HG02973 (cell line): ENCODE results near the gene MRPL2.

Source experiments
- ATAC-seq: cut with Tn5 transposase; IDR thresholded peaks from one replicate; pipeline ENCODE4 v1.9.1; 2021; ENCODE audit warnings: moderate library complexity; ENCODE audit not compliant: unreplicated experiment

Gene MRPL2

DNA sequence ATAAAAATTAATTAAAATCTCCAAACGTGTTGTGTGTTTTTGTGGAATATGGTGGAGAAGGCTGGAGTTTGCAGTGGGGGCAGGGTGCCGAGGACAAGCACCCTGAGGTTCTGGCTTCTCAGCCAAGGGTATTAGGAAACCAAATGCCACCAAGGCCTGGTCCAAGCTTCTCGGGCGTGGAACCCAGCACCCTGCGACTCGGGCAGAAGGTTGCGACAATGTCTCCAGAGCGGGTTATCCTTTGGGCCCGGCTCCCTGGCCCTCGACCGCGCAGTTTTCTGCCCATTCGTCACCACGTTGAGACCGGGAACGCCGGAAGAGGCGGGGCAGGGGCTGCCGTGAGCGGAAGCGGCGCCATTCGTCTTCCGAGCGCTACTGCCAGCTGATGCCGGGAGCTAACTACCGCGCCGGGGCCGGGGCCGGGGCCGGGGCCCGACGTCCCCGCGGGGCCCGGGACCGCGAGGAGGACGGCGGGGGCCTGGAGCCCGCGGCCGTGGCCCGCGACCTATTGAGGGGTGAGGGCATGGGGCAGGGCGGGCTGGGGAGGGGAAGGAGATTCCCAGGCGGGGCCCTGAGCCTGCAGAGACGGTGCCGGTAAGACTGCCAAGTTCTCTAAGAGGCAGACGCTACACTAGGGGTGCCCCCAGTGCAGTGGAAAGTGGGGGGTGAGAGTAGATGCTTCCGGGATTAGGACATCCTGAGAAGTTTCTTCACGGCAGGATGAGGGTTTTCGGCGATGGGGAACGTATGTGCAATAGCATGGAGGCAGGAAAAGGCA lies 37.8 kb downstream of the MRPL2 start, which contains the start of gene RRP36:
Gene RRP36, plus strand, starts transcription at position 354 of the 778 bp plus-strand sequence. Its CDS starts 32 bp downstream, at position 386.
- peak; percentile 72 for ATAC-seq

DNA sequence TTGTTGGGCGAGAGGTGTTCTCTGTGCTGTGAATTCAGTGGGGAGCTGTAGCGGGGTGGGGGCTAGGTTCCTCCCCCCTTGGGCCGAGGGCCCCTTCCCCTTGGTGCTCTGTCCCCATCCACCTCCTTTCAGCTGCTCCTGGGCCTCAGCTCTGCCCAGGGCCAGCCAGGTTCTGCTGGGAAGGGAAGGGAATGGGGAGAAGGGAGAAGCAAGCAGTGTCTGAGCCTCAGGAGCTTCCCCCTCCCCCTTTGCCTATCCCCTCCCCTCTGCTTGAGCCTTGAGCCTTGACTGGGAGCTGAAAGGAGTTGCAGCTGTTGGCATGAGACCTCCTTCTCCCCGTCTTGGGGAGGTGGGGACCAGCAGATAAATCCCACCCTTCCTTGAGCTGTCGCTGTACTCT lies 38.4 kb downstream of the MRPL2 start:
- ATAC-seq: no peak

DNA sequence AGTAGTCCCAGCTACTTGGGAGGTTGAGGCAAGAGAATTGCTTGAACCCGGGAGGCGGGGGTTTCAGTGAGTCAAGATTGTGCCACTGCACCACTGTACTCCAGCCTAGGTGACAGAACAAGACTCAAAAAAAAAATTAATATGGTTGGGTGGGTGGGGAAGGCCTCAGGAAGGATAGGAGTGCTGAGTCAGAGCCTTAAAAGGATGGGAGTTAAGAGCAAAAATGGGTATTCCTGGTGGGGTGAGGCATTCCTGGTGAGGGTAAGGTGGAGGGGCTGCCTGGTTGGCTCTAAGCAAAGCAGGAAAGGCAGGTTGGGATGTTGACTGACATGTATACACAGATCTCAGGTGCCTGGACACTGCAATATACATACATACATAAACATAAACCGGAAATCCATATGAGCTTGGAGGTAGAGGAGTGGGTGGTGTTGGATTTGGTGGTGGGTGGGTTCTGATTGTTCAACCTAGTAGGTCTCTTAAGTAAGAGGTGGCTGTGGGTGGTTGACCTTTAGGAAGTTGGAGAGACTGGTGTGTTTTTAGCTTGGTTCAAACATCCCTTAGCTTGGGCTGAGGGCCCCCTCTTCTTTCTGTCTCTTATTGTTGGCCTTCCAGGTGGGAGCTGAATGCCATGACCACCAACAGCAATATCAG lies 39.1 kb downstream of the MRPL2 start:
- no peak for ATAC-seq

DNA sequence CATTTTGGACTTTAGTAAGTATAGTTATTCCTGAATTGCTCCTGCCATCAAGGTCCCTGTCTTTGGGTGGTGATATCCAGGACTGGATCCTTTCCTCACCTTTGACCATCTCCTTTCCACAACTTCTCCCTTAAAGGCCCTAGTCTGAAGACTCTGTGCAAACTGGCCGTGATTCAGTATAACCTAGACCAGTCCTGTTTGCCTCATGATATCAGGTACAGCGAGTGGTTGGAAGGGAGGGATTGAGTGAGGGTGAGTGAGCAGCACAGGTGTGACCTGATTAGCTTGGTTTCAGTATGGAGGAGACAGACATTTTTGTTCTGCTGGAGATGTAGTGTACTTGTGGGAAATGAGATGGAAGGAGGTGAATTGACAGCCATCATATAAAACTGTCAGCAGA lies 40.1 kb downstream of the MRPL2 start:
- no peak for ATAC-seq

DNA sequence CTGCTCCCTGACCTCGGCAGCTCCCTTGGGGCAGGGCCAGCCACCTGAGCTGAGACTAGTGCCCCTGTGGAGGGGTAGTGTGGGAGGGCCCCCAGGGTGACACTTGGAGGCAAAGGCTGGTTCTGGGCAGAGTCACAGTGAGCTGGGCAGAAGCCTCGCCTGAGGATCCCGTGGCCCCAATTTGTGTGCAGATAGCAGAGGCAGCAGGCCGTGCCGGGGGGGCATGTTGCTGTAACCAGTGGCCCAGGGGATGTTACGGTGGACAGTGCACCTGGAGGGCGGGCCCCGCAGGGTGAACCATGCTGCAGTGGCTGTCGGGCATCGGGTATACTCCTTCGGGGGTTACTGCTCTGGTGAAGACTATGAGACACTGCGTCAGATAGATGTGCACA lies 42.3 kb downstream of the MRPL2 start:
- ATAC-seq: no peak

DNA sequence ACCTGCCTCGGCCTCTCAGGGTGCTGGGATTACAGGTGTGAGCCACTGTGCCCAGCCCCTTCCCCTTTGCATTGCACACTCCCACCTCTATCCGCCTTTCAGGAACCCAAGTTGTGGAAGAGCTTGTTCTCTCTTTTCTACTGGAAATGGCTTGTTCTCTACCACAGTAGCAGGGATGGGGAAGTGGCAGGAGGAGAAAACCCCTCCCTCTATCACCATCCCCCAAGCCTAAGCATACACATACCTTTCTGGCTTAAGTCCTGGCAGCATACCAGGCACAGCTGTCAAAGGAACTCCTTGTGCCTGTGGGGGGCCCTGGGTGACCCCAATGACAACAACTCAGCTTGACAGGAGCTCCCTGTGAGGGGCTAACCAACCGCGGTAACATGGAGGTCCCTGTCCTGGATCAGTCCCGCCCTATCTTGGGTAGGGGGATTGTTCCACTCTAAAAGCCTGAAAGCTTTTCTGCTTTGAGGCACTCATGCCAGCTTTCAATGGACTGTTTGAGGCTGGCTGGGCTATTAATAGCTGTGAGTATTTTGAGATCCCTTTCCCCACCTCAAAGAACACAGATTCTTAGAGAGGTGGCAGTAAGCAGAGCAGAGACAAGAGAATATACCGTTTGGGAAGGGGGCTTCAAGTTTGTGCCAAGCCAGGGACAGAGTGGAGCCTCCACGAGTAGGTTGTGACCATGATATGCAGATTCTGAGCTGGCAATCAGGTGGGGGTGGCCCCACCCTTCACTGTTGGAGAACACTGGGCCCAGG lies 42.9 kb downstream of the MRPL2 start:
- no peak for ATAC-seq

DNA sequence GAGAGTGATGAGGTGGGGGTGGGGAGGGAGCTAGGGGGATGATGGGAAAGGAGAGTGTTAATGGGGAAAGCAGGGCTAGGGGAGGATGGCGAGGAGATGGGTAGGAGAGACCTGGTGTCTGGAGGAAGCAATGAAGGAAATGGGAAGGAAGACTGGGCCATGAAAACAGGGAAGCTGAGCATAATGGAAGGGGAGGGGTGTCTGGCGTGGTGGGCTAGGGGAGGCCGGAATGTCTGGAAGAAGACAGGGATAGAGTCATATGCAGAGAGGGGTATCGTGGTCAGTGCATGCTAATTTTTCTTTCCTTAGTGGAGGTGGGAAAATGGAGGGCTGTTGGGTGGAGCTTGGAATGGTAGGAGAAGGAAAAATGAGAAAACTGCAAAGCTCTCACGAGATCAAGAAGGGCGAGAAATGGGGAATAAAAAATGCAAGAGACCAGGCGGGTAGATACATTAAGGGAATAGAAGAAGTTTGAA lies 44.8 kb downstream of the MRPL2 start:
- no peak for ATAC-seq

DNA sequence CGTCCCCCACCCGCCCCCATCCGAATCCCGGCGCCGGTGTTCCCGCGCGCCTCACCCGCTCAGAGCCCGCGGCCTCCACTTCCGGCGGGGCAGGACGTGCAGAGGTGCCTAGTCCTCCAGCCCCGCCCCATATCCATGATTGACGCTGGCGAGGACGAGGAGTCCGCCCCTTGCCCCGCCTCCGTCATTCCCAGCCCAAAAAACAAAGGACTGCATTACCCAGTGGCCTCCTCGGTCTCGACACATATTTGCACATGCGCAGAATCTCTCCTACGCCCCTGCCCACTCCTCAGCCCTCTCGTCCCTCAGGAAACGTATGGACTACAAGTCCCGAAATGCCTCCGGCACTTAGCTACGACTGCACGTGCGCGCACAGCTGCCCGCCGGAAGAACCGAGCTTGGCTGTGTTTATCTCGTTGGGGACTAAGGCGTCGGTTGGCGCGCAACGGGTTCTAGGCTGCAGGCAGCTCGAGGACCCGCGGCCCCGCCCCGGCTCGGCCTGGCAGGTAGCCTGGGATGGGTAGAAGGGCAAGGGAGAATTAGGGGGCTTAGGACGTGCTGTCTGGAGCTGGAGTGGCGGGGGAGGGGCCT lies 45.3 kb downstream of the MRPL2 start, which contains the start of the genes KLHDC3 and MEA1:
Gene KLHDC3, plus strand, starts transcription at position 407 of the 591 bp plus-strand sequence. CDS start 2,944 bp downstream, outside the sequence.
Gene MEA1, minus strand, starts transcription at position 104 of the 591 bp plus-strand sequence. CDS start 133 bp downstream, outside the sequence.
- peak; percentile 88 for ATAC-seq

DNA sequence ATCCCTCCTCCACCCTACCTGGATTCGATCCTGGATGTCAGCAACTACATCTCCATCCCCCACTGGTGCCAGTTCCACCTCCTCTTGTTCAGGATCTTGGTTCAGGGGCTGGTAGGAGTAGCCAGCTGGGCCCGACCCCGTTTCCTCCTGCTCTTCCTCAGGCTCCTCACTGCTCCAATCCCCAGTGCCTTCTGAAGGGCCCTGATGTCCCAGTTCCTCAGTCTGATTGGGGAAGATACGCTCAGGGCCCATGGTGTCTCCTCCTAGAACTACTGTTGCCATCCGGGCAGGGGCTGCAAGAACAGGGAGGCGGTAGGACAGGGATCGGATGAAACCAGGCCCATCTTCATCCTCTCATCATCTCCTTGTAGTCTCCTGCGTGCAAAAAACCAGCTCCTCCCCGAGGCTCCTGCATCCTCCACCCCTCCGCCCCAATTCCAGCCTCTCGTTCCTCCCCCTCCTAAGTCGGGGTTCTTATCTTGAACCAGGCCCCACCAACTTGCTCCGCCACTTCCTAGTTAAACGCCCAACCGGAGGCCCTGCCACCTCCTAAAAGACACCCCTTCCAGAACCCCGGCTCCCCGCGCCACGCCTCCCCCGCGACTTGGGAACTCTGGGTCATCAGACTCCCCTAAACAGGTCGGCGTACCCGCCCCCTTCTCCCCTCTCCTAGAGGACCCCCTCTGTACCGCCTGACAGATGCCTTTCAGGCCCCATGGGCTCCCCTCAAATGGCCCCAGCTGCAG lies 46.0 kb downstream of the MRPL2 start:
- ATAC-seq: peak; percentile 1

DNA sequence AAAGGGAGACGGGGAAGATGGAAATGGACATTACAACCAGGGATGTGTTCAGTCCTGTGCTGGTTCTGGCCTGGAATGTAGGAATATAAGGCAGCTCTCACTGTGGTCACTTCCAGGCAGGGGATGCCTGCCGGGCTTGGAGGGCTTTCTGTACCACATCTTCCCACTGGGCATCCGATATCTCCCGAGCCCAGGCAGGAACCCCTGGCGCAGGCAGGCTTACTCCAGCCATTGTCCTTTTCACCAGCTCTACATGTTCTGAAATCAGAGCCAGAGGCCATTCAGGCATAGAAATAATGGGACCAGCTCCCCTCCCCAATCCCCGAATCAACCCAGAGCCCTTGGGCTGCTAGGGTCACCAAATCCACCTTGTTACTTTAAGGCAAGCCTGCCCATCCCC lies 46.9 kb downstream of the MRPL2 start:
- ATAC-seq: no peak

DNA sequence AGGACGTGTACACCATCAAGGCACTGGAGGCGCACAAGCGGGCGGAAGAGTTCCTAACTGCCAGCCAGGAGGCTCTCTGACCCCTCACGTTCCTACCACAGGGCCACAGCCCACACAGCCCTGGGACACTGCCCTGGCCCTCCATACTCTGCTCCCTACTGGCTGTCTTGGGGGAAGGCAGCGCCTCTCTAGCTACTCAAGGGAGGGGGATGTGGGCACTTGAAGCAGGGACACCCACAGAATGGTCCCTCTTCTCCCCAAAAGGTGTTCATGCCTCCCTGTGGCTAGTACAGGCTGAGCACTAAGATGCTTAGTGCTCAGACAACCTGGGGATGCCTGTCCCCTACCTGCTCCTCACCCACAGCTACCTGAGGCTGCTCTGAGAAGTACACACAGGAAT lies 48.0 kb downstream of the MRPL2 start:
- no peak for ATAC-seq

DNA sequence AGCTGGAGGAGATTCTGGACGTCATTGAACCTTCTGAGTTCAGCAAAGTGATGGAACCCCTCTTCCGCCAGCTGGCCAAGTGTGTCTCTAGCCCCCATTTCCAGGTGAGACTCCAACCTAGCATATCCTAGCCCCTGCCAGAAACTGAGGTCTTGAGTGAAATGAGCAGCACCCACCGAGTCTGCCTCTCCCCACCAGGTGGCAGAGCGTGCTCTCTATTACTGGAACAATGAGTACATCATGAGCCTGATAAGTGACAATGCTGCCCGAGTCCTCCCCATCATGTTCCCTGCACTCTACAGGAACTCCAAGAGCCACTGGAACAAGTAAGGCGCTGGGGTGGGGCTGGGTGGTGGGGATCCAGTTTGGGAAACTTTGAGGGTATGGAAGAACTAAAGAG lies 50.1 kb downstream of the MRPL2 start:
- no peak for ATAC-seq

DNA sequence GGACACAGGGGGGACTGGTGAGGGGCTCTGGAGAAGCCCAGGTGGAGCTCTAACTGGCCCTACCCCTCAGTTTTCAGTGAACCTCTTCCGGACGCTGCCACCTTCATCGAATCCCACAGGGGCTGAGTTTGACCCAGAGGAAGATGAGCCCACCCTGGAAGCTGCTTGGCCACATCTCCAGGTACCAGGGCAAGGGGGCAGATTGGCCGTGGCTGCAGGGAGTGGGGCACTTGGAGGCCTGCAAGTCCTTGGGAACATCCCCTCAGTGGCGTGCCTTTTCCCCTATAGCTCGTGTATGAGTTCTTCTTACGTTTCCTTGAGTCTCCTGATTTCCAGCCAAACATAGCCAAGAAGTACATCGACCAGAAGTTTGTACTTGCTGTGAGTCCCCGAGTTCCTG lies 52.1 kb downstream of the MRPL2 start:
- ATAC-seq: no peak

DNA sequence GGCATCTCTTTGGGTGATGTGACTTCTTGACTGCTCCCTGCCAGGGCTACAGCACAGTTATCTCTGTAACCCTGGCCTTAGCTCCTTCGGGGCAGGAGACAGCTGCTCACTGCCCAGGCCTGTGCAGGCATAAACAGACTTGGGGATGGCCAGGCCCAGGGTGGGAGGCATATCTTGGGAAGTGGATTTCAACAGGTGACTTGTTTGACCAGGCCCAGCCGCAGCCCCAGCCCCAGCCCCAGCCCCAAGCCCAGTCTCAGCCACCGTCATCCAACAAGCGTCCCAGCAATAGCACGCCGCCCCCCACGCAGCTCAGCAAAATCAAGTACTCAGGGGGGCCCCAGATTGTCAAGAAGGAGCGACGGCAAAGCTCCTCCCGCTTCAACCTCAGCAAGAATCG lies 53.0 kb downstream of the MRPL2 start:
- ATAC-seq: no peak

DNA sequence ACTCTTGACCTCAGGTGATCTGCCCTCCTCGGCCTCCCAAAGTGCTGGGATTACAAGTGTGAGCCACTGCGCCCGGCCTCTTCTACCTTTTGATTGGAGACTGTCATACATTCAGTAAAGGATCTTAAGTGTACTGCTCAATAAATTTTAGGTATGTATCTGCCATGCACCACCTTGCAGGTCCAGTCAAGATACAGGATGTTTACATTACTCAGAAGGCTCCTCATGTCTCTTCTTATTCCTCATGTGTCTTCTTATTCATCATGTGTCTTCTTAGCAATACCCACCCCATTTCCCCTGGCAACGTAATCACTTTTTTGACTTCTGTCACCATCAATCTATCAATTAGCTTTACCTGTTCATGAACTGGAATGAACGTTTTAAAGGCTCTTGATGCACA lies 53.4 kb downstream of the MRPL2 start:
- no peak for ATAC-seq
